Mesenchymal stem cell (in vitro differentiated cells and primary cell): Measurements from ENCODE around the gene SPAG6.
A peak's percentile ranks its signal among the peaks of the same experiment; 100 is the strongest.
"Not testable (repeated sequence)": the region's sequence is repeated elsewhere in the genome, so short reads cannot be mapped to it uniquely, and the experiment has no call there.

Experiments
- DNase-seq: peaks from one replicate; pipeline ENCODE4 v3.0.0-alpha.2; 2013
- H2AFZ ChIP-seq: one replicate; pipeline ENCODE4 v1.6.1; 2013; ENCODE audit warnings: low read depth, mild to moderate bottlenecking, control low read depth, inconsistent platforms, low read length, moderate library complexity
- H2AK5ac ChIP-seq: 2 replicates; pipeline ENCODE4 v1.6.1; 2013; ENCODE audit warnings: low read length, moderate library complexity, mild to moderate bottlenecking, inconsistent platforms; ENCODE audit not compliant: severe bottlenecking
- H2BK120ac ChIP-seq: one replicate; pipeline ENCODE4 v1.6.1; 2013; ENCODE audit warnings: low read depth, mild to moderate bottlenecking, inconsistent platforms, low read length, moderate library complexity
- H2BK12ac ChIP-seq, 2 experiments: one replicate each; pipeline ENCODE4 v1.6.1; 2013; ENCODE audit warnings: inconsistent platforms in 2 of 2, low read length in 2 of 2, mild to moderate bottlenecking in 2 of 2, moderate library complexity in 2 of 2, control low read depth in 1 of 2
- H2BK15ac ChIP-seq: one replicate; pipeline ENCODE4 v1.6.1; 2013; ENCODE audit warnings: mild to moderate bottlenecking, low read depth, inconsistent platforms; ENCODE audit not compliant: poor library complexity, severe bottlenecking
- H2BK5ac ChIP-seq: 2 replicates; pipeline ENCODE4 v1.6.1; 2013; ENCODE audit warnings: low read depth, mild to moderate bottlenecking, low read length, control low read depth, inconsistent platforms; ENCODE audit not compliant: poor library complexity, severe bottlenecking
- H3K14ac ChIP-seq, 2 experiments: one replicate each; pipeline ENCODE4 v1.6.1; 2013; ENCODE audit warnings: inconsistent platforms in 2 of 2, low read length in 2 of 2, control low read depth in 1 of 2, mild to moderate bottlenecking in 1 of 2, moderate library complexity in 1 of 2
- H3K18ac ChIP-seq, 2 experiments: one replicate each; pipeline ENCODE4 v1.6.1; 2013; ENCODE audit warnings: inconsistent platforms in 2 of 2, low read length in 2 of 2, control low read depth in 1 of 2, low read depth in 1 of 2, mild to moderate bottlenecking in 1 of 2
- H3K23ac ChIP-seq, 2 experiments: one replicate each; pipeline ENCODE4 v1.6.1; 2013; ENCODE audit warnings: inconsistent platforms in 2 of 2, low read length in 2 of 2, mild to moderate bottlenecking in 2 of 2, moderate library complexity in 2 of 2, control low read depth in 1 of 2
- H3K27ac ChIP-seq: 2 replicates; pipeline ENCODE4 v1.5.1; 2013; ENCODE audit warnings: mild to moderate bottlenecking, moderate library complexity, low read length, control low read depth, inconsistent platforms; ENCODE audit not compliant: poor library complexity, severe bottlenecking
- H3K27me3 ChIP-seq, 2 experiments: 2 replicates each; pipeline versions ENCODE4 v1.6.1 to v1.7.0; 2013; ENCODE audit warnings: low read length in 2 of 2, mild to moderate bottlenecking in 2 of 2, moderate library complexity in 2 of 2, control low read depth in 1 of 2, inconsistent platforms in 1 of 2; ENCODE audit not compliant: control insufficient read depth in 1 of 2, insufficient read depth in 1 of 2
- H3K36me3 ChIP-seq, 2 experiments: 2 replicates each; pipeline versions ENCODE4 v1.6.1 to v1.7.0; 2013; ENCODE audit warnings: low read length in 2 of 2, control low read depth in 1 of 2, inconsistent platforms in 1 of 2, low read depth in 1 of 2, mild to moderate bottlenecking in 1 of 2; ENCODE audit not compliant: insufficient read depth in 2 of 2, control insufficient read depth in 1 of 2
- H3K4ac ChIP-seq, 2 experiments: one replicate each; pipeline ENCODE4 v1.6.1; 2013; ENCODE audit warnings: inconsistent platforms in 2 of 2, low read length in 2 of 2, mild to moderate bottlenecking in 2 of 2, moderate library complexity in 2 of 2, control low read depth in 1 of 2, low read depth in 1 of 2
- H3K4me1 ChIP-seq: 2 replicates; pipeline ENCODE4 v1.6.1; 2013; ENCODE audit warnings: low read depth, low read length, control low read depth; ENCODE audit not compliant: control insufficient read depth, insufficient read depth
- H3K4me2 ChIP-seq: 2 replicates; pipeline ENCODE4 v1.6.1; 2013; ENCODE audit warnings: low read length, mild to moderate bottlenecking, inconsistent platforms; ENCODE audit not compliant: poor library complexity, severe bottlenecking
- H3K4me3 ChIP-seq, 2 experiments: 2 replicates each; pipeline versions ENCODE4 v1.5.1 to v1.7.0; 2013; ENCODE audit warnings: low read length in 2 of 2, mild to moderate bottlenecking in 2 of 2, control low read depth in 1 of 2, low read depth in 1 of 2; ENCODE audit not compliant: insufficient read depth in 1 of 2
- H3K79me1 ChIP-seq: replicated peaks from 2 replicates; pipeline ENCODE4 v1.6.1; 2013; ENCODE audit warnings: mild to moderate bottlenecking, control low read depth, low read length, inconsistent platforms; ENCODE audit not compliant: poor library complexity, severe bottlenecking
- H3K9ac ChIP-seq: 2 replicates; pipeline ENCODE4 v1.7.0; 2013; ENCODE audit warnings: mild to moderate bottlenecking, low read length, moderate library complexity
- H3K9me3 ChIP-seq: 2 replicates; pipeline ENCODE4 v1.7.0; 2013; ENCODE audit warnings: mild to moderate bottlenecking, low read length; ENCODE audit not compliant: control insufficient read depth
- H4K8ac ChIP-seq: one replicate; pipeline ENCODE4 v1.6.1; 2013; ENCODE audit warnings: inconsistent platforms, mild to moderate bottlenecking, low read length, moderate library complexity
- H4K91ac ChIP-seq: one replicate; pipeline ENCODE4 v1.6.1; 2013; ENCODE audit warnings: mild to moderate bottlenecking, low read length, inconsistent platforms
- whole genome bisulfite sequencing: methylation state at CpG from one replicate; pipeline ENCODE4 v1.1.7; 2013; ENCODE audit warnings: mixed read lengths; 5-methylcytosine and 5-hydroxymethylcytosine counted together

SPAG6 gene

DNA sequence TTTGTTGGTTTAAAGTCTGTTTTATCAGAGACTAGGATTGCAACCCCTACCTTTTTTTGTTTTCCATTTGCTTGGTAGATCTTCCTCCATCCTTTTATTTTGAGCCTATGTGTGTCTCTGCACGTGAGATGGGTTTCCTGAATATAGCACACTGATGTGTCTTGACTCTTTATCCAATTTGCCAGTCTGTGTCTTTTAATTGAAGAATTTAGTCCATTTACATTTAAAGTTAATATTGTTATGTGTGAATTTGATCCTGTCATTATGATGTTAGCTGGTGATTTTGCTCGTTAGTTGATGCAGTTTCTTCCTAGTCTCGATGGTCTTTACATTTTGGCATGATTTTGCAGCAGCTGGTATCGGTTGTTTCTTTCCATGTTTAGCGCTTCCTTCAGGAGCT is 61.6 kb downstream of the SPAG6 start:
- not testable (repeated sequence) for H3K14ac ChIP-seq, H3K9me3 ChIP-seq, H3K18ac ChIP-seq, H4K91ac ChIP-seq, H2BK15ac ChIP-seq, H3K4ac ChIP-seq, H3K4me3 ChIP-seq, DNase-seq, H3K36me3 ChIP-seq, H3K4me2 ChIP-seq, H2BK5ac ChIP-seq, H3K79me1 ChIP-seq, H3K27me3 ChIP-seq, H2AFZ ChIP-seq, H2AK5ac ChIP-seq, H3K23ac ChIP-seq, H3K9ac ChIP-seq, H3K27ac ChIP-seq, H2BK12ac ChIP-seq, H3K4me1 ChIP-seq, H2BK120ac ChIP-seq, H4K8ac ChIP-seq
- no CpG with 5 or more reads among the region's 5 CpGs for WGBS

DNA sequence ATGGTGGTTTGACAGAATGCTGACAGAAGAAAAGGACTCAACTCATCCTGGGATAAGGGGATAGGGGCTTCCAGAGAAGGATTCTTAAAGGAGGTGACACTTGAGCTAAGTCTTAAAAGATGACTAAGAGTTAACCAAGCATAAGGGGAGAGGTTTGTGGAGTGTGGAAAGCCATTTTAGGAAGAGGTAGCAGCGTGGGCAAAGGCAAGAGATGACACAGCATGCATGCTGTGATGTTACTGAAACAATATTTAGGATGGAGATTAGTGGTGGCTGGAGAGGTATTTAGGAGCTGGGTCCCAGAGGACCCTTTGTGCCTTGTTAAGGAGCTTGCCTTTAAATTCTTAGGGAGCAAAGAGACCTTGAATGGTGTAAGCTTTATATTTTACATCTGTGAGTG is 65.1 kb downstream of the SPAG6 start:
- no peaks in the 10 kb centered on the region for H3K36me3 ChIP-seq
- H2BK5ac ChIP-seq, result no peak overlapping the region
- H3K27ac ChIP-seq, result no peak overlapping the region
- no peak overlapping the region for H3K4me3 ChIP-seq
- no peak overlapping the region for H3K9ac ChIP-seq
- 52% methylated on average over 1 of the region's 1 CpG for WGBS
- H3K23ac ChIP-seq, result no peak overlapping the region
- H3K4me2 ChIP-seq, result no peak overlapping the region
- H2BK15ac ChIP-seq, result no peak overlapping the region
- no peaks in the 10 kb centered on the region for H3K4me1 ChIP-seq
- DNase-seq, result no peak
- no peak overlapping the region for H3K18ac ChIP-seq
- H3K27me3 ChIP-seq, result peaks cover 0 to 4% of the 10 kb centered on the region in 2 experiments
- no peak overlapping the region for H2AFZ ChIP-seq
- H2BK12ac ChIP-seq, result no peak overlapping the region
- no peak overlapping the region for H2BK120ac ChIP-seq
- no peak overlapping the region for H3K14ac ChIP-seq
- H4K91ac ChIP-seq, result no peak overlapping the region
- no peak overlapping the region for H2AK5ac ChIP-seq
- no peaks in the 10 kb centered on the region for H3K79me1 ChIP-seq
- H3K4ac ChIP-seq, result no peak overlapping the region
- no peaks in the 10 kb centered on the region for H3K9me3 ChIP-seq
- H4K8ac ChIP-seq, result no peak overlapping the region

DNA sequence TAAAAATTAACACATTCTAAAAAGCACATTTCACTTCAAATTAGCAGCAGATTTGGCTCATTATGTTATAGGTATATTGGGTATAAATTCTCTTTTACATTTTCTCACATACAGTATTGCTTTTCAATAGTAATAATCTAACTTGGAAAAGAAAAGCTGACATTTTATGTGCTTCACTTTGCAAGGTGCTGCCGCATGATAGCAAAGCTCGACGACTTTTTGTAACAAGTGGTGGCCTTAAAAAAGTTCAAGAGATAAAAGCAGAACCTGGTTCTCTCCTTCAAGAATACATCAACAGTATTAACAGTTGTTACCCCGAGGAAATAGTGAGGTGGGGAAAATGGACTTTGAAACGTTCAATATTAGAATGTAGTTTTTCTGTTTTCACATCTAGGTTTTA is 65.5 kb downstream of the SPAG6 start:
- Histone ChIP-seq H3K23ac (no peak overlapping the region), H2BK12ac (no peak overlapping the region), H4K8ac (no peak overlapping the region), H3K4me2 (no peak overlapping the region), H2AFZ (no peak overlapping the region), H3K9me3 (no peaks in the 10 kb centered on the region), H3K27me3 (peaks cover 0 to 4% of the 10 kb centered on the region in 2 experiments), H3K36me3 (no peaks in the 10 kb centered on the region), H3K4me1 (no peaks in the 10 kb centered on the region), H3K14ac (no peak overlapping the region), H3K9ac (no peak overlapping the region), H3K4me3 (no peak overlapping the region), H4K91ac (no peak overlapping the region), H3K18ac (no peak overlapping the region), H2BK15ac (no peak overlapping the region), H2BK5ac (no peak overlapping the region), H3K27ac (no peak overlapping the region), H3K79me1 (no peaks in the 10 kb centered on the region), H2BK120ac (no peak overlapping the region), H3K4ac (no peak overlapping the region), H2AK5ac (no peak overlapping the region)
- no peak for DNase-seq
- 93% methylated on average over 3 of the region's 5 CpGs for WGBS

DNA sequence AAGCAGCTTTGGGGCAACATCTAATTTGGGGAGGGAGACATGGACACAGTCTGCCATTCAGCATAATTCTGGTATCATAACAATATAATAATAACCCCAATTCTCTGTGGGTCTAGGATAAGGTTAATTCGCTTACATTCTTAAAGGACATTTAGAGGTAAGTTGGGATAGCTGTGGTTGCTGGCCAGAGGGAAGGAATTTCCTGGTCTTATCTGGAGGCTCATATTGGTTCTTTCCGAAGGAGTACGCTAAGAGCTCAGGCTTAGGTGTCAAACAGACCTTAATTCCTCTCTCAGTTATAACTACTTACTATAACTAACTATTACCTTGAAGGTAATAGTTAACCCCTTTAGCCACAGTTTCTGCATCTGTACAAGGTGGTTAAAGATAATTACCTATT is 68.8 kb downstream of the SPAG6 start:
- no peak overlapping the region for H3K4me3 ChIP-seq
- H4K91ac ChIP-seq, result no peak overlapping the region
- no peaks in the 10 kb centered on the region for H3K36me3 ChIP-seq
- H3K79me1 ChIP-seq, result no peaks in the 10 kb centered on the region
- no peak overlapping the region for H2BK12ac ChIP-seq
- H3K9me3 ChIP-seq, result no peaks in the 10 kb centered on the region
- no peak overlapping the region for H3K27ac ChIP-seq
- DNase-seq, result no peak
- WGBS, result 100% methylated on average over 1 of the region's 3 CpGs
- H3K4me1 ChIP-seq, result no peaks in the 10 kb centered on the region
- no peak overlapping the region for H3K4ac ChIP-seq
- no peak overlapping the region for H3K18ac ChIP-seq
- no peak overlapping the region for H2AK5ac ChIP-seq
- peak overlapping the region; percentile 34 for H2BK120ac ChIP-seq
- no peak overlapping the region for H2BK5ac ChIP-seq
- peaks cover 0 to 4% of the 10 kb centered on the region in 2 experiments for H3K27me3 ChIP-seq
- no peak overlapping the region for H2BK15ac ChIP-seq
- H3K23ac ChIP-seq, result no peak overlapping the region
- H3K9ac ChIP-seq, result no peak overlapping the region
- no peak overlapping the region for H3K4me2 ChIP-seq
- H3K14ac ChIP-seq, result no peak overlapping the region
- H2AFZ ChIP-seq, result no peak overlapping the region
- no peak overlapping the region for H4K8ac ChIP-seq
